Mammary epithelial cell (primary cell): ENCODE measurements around the gene HOGA1.

Experiments
- EZH2 ChIP-seq: IDR thresholded peaks from 2 replicates; pipeline ENCODE4 v1.6.1; 2012; ENCODE audit warnings: low read length, inconsistent platforms, borderline replicate concordance
- TF ChIP-seq, protein P1 (sequence below), 2 donors: IDR thresholded peaks in 1 of 2; conservative IDR thresholded peaks in 1 of 2; 2 replicates each; pipeline ENCODE4 v1.5.1; 2011 to 2012; ENCODE audit warnings: inconsistent platforms in 2 of 2, low read length in 2 of 2, mild to moderate bottlenecking in 2 of 2, control low read depth in 1 of 2, low read depth in 1 of 2; ENCODE audit not compliant: insufficient read depth in 1 of 2; ENCODE audit errors: extremely low read depth in 1 of 2

- TF ChIP-seq EZH2, result no peak
- TF ChIP-seq, protein P1, sequence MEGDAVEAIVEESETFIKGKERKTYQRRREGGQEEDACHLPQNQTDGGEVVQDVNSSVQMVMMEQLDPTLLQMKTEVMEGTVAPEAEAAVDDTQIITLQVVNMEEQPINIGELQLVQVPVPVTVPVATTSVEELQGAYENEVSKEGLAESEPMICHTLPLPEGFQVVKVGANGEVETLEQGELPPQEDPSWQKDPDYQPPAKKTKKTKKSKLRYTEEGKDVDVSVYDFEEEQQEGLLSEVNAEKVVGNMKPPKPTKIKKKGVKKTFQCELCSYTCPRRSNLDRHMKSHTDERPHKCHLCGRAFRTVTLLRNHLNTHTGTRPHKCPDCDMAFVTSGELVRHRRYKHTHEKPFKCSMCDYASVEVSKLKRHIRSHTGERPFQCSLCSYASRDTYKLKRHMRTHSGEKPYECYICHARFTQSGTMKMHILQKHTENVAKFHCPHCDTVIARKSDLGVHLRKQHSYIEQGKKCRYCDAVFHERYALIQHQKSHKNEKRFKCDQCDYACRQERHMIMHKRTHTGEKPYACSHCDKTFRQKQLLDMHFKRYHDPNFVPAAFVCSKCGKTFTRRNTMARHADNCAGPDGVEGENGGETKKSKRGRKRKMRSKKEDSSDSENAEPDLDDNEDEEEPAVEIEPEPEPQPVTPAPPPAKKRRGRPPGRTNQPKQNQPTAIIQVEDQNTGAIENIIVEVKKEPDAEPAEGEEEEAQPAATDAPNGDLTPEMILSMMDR (conservative IDR thresholded peaks at IDR 0.05 in 1 of 2, IDR thresholded peaks at IDR 0.05 in 1 of 2; ENCODE audit: extremely low read depth in 1 of 2, insufficient read depth in 1 of 2, low read depth in 1 of 2, low read length in 2 of 2), result no peak
Observed at GRCh38 chr10:97599272-97599619, 15.1 kb downstream of the HOGA1 start.
